GM18502 (cell line): ENCODE measurements around the gene TXNL4A.

Experiments used
- ATAC-seq: cut with Tn5 transposase; IDR thresholded peaks from one replicate; pipeline ENCODE4 v1.9.1; 2021; ENCODE audit warnings: mild to moderate bottlenecking; ENCODE audit not compliant: unreplicated experiment, poor library complexity

Gene TXNL4A

DNA sequence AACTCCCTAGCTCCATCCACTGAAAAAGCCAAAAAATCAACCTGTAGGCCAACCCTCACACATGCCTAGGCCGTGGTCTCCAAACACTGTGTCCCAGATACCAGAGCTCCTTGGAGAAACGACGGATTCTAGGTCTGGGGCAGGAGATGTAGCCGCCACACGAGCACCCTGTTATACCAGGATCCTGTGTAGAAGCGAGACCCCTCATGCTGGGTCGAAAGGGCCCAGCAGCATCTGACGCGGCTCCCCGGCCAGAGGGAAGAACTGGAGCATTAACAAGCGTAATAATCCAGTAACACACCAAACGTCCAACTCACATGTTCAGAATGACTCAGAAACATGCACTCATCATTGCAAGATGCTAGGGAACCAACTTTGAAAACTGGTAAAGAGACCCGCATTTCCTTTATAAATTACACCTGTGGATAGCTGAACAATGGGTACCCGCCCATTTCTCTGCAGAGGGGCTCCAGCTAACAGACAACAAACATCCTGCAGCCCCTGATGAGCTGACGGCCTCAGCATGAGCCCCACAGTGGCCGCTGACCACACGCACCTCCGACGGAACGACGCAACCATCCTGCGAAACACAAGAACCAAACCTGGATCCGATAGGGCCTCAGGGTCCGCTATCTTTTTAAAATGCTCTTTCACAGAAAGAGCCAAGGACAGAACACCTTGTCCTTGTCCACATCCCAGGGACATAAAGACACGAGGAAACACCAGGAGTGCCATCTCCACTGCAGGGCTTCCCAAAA lies 51.1 kb downstream of the TXNL4A start:
- no peak for ATAC-seq

DNA sequence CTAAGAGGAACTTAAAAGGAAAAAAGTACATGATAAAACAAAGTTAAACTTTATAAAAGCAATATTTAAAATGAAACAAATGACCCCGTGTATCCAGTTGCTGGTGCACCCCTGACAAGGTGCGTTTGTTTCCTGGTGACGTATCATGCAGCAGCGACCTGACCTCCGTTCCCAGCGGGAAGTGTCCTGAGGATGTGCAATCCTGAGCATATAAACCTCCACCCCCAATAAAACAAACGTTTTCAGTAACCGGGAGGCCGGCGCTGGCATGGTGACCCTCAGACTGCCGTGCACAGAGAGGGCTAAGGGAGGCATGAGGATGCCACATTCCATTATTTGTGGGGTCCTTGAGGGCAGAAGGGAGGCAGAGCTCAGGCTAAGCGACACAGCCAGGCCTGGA lies 51.7 kb downstream of the TXNL4A start:
- ATAC-seq, result no peak

DNA sequence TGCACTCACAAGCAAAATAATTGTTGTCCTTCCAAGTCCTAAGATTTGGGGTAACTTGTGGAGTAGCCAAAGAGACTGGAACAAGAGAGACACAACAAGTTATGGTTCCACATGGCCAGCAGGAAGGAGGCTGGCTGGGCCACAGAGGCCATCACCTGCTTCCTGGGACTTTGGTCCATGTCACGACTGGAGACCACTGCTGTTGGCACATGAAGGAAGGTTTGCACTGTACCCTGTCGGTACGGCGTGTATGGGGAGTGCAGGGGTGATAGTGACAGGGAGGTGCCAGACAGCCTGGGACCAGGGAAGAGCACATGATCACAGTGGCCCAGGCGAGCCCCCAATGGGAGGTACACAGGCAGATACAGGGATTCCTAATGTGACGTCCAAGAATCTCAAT lies 52.4 kb downstream of the TXNL4A start:
- no peak for ATAC-seq

DNA sequence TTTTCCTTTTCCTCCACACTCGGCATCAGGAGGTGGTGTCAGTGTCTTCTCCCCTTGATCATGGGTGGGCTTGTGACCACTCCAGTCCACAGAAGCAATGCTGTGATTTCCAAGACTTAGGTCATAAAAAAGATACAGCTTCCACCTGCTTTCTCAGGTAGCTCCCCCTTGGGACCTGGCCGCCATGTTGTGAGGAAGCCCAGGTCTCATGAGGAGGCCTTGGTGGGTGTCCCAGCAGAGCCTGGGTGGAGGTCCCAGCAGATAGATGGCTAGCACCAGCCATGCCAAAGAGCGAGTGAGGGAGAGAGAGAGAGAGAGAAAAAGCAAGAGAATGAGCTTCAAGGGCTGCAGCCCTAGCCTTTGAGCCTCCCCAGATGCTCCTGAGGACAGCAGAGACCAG lies 52.9 kb downstream of the TXNL4A start:
- no peak for ATAC-seq

DNA sequence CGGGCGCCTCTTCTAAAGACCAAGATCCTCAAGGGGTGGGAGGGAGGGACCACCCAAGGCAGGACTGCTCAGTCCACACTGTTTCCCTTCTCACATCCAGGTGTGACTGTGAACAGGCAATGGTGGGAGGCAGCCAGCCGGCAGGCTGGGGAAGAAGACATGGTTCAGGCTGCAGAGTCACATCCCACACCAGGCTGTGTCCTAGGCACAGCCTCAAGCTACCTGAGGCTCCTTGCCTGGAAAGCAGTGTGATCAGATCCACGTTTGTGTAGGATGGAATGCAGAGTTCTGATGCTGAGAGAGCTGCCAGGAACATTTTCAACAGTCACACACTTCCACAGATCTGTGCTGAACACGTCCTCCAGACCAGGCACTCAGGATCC lies 53.3 kb downstream of the TXNL4A start:
- no peak for ATAC-seq

DNA sequence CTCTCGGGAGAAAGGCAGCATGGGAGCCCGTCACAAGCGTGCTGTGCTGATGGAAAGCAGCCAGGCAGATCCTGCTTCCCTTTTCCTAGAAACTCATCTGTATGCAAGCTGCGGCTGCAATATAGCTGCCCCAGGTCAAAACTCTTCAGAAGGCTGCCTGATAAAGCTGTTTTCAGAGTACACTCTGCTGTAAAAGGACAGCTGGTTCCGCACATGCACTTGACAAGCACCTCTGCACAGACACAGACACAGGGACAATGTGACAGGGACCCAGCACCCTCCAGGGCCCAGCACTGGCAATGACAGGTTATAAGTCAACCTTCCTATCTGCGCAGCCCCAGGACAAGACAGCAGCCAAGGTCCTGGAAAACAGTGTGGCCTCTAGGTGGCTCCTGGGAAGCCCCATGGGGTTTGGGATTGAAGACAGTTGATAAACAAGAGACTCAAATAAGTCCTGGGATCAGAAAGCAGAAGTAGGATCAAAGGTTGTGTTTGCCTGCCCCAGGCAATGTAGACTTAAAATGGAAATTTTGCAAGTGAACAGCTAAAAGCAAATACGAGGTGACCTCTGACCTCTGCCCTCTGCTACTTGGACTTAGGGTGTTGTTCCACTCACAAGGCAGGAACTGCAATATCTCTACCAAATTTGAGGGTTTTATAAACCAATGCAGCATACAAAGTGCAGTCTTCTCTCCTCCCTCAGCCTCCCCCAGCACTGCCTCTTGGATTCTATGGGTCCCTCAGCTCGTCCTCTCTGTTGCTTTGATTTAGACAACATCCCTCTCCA lies 53.9 kb downstream of the TXNL4A start:
- no peak for ATAC-seq

DNA sequence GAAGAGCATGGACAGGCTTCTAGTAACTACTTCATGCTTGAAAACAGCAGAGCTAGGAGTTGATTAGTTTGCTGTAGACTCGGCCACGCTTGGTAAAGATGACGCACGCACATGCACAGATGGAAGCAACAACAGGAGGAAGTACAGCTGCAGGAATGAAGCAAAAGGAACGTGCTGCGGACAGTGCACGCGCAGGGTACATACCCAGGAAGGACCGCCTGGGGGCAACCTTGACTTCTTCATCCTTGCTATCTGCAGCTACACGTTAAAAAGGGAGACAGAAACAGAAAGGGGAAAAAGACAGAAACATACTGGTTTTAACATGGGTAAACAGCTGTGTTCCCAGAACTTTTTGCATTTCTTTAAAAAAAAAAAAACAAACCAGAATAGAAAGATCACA lies 54.6 kb downstream of the TXNL4A start:
- ATAC-seq, result no peak

DNA sequence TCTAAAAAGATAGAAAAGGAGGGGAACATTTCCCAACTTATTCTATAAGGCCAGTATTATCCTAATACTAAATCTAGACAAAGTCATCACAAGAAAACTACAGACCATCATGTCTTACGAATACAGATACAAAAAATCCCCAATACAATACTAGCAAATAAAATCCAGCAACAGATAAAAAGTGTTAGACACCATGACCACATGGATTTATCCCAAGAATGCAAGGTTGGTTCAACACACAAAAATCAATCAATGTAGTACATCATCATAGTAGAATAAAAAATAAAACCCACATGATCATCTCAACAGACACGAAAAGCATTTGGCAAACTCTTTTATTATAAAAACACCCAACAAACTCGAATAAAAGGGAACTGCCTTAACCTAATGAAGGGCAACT lies 55.5 kb downstream of the TXNL4A start:
- no peak for ATAC-seq

DNA sequence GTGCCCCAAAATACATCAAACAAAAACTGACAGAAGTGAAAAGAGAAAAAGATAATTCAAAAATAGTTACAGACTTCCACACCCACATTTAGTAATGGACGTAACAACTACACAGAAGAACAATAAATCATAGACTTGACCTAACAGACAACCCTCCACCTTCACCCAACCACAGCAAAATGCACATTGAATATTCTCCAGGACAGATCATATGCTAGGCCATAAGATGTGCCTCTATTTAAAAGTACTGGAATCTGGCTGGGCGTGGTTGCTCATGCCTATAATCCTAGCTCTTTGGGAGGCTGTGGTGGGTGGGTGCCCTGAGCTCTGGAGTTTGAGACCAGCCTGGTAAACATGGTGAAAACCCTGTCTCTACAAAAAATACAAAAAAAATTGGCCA lies 56.9 kb downstream of the TXNL4A start:
- no peak for ATAC-seq

DNA sequence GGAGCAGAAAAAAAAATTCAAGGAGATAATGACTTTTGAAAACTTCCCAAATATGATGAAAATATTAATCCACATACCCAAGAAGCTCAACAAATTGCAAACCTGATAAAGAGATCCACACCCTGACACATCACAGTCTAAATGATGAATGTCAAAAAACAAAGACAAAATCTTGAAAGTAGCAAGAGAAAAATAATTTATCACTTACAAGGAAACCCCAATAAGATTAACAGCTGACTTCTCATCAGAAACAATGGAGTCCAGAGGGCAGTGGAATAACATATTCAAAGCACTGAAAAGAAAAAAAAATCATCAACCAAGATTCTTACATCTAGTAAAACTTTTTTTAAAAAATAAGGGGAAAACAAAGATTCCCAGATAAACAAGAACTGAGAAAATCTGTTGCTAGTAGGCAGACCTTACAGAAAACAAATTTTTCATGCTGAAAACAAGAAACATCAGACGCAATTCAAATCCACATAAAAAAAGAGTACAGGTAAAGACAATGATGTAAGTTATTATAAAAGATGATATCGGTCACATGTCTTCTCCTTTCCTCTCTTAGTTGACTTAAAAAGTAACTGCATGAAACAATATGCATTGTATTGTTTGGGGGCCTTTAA lies 58.2 kb downstream of the TXNL4A start:
- ATAC-seq, result no peak

DNA sequence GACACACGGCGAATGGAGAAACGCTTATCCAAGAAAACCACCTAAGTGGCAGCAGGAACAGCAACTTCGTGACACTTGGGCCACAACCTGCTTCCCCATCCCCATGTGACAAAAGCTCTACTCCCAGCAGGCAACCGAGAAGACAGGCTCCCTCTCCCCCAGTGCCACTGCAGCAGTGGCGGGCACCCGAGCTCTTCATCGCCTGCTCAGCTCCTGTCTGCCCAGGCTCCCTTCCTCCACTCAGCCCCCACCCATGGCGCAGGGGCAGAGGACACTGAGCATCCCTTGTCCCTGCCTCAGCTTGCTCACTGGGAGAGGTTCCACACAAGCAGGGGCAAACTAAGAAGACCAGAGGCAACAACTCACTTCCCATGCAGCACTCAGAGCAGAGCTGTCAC lies 59.8 kb downstream of the TXNL4A start:
- ATAC-seq, result no peak

DNA sequence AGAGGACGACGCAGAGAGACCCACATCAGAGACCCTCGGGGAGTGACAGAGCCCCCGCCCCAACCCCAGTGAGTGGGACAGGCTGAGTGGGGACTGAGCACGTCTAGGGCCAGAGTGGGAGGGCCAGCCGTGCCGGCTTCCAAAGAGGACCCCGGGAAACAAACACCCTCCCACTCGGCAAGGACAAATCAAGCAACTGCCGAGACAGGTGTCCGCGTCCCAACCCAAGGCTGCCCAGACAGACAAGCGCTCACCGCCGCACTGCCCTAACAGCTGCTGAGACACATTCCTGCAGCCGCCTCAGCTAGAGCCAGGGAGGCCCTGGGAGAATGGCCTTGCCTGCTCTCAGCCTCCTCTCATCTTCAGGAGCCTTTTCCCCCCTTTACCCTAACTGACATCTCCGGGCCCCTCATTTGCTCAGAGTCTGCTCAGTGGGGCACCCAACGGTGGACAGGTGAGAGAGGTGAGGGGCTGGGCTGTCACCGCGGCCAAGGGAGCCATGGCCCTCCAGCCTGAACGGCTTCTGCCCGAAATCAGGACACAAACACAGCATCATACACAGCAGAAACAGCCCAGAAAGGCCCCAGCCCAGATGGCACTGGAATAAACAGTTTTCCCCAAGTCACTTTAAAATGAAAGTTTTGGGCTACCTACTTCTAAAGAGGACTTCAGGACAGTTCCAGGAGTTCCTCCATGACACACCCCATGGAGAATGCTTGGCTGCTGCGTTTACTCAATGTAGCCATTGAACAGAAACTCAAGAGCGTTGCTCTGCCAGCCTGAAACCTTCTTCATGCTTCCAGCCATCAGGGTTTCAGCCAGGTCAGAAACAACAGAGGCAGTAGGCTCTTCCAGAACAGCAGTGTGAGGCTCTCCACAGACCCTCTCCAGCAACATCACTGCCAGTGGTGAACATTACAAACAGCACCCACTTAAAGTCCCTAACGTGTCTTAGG lies 60.5 kb downstream of the TXNL4A start:
- ATAC-seq, result no peak

DNA sequence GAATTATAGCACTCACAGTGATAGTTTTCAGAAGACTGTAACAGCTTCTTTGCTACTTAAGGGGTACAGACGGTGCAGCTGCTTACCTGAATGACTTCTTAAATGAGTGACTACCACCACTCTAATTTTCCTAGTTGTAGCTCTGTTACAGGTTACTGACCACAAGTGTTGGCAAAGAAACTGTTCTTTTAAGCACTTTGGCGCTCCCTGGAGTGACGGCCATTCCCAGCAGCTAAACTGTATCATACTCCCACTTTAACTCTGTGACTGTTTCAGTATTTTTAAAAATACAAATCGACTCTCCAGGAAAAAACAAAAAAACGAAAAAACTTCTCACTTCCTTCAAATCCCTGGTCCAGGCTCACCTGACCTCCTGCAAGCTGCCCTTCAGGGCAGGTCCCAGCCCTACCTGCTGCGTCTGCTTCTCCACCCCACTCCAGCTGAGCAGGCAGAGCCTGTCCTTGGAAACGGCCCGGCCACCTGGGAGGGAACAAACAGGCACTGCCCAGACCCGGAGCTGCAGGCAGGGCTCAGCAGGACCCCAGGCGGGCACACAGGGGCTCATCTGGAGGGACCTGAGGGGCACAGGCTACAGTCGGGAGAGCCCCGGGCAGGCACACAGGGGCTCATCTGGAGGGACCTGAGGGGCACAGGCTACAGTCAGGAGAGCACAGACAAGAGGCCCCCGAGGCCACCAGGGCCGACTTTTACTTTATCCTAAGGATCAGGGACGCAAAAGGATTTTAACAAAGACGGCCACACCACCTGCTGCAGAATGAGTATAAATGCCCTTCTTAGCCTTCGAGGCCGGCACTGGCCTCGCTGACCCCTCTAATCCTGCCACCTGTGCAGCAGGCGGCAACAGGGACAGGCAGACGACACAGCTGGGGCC lies 61.4 kb downstream of the TXNL4A start:
- ATAC-seq, result no peak

DNA sequence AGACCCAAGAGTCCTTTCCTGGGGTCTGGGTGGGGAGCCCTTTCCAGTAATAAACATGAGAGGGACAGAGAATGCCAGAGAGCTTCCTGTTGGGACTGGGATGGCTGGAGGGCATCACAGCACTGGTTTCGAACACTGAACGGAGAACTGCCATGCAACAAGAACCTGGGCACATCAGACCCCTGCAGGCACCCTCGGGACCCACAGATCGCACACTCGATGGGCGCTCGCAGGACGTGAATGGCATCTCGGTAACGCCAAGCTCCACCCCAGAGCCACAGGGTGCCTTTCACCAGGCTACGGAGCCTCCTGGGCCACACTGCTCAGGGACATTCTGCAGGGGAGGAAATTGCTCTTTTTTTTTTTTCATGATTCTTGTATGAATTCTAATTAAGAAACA lies 62.1 kb downstream of the TXNL4A start:
- no peak for ATAC-seq

DNA sequence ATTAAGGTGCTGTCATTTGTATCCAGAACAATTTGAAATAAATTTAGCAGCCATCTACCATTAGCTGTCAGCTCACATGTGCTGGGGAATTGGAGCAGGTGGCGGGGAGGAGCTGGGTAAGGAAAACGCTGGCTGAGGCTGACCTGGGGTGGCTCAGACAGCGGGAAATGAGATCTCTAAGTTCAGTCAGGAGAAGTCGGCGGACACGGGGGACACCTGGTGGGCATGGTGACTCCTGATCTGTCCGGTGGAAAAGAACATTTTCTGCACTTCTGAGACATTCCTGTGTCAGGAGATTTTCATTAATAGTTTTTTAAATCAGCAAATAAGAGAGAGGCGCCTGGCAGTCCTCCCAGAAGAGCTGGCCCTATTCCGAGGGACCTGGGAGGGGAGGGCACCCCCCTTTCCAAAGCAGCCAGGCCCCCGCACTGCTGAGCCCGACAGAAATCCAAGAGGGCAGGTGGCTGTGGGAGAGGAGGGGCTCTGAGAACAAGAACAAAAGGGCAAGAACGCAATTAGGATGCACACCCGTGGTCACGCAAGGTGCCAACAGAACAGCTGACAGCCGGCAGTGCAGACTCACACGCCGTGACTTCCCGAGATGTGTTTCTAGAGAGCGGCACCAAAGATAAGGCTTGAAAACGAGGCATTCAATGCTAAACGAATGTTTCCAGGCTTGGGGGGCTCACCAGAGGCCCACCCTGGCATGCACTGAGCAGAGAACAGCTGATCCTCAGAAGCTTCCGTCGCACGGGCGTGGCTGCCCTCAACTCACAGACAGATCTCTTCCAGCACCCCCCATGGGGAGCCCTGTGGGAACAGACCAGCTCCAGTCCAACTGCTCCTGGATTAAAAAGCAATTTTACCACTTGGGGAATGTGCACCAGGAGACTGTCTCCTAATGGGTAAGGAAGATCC lies 63.3 kb downstream of the TXNL4A start:
- no peak for ATAC-seq

DNA sequence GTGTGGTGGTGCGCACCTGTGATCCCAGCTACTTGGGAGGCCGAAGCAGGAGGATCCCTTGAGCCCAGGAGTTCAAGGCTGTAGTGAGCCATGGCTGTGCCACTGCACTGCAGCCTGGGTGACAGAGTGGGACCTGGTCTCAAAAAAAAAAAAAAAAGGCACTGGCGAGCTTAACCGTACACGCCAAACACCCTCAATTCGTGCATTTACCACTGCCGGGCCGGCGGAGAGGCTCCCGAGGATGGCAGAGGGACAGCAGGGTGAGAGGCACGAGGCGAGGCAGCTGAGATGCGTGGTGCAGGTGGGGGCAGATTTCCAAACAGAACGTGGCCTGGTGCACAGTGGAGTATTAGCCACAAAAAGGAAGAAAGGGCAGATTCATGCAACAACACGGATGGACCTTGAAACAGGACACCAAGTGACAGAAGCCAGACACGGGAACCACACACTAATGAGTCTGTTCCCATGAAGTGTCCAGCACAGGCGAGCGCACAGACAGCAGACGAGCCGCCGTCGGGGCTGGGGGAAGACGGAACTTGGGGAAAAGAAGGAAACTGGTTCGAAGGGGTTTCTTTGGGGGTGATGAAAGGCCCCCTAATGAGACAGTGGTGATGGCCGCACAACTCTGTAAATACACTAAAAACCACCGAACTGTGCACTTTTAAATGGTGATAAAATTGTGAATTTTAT lies 64.3 kb downstream of the TXNL4A start:
- no peak for ATAC-seq

DNA sequence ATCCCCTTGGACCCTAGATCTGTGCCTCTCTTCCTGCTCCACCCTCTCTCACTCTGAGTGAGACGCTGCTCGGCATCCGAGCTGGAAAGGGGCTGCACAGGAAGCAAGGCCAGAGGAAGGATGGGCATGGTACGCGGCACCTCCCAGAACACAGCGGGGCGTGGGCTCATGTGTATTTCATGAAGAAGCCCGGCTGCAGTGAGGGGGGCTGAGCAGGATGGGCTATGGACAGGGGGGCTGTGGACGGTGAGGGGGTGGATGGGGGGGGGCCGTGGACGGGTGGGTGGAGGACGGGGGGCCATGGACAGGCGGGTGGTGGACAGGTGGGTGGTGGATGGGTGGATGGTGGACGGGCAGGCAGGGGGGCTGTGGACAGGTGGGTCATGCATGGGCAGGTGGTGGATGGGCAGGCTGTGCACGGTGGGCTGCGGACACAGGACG lies 65.4 kb downstream of the TXNL4A start:
- no peak for ATAC-seq
